ENCODE data around the gene ZNF618.

Gene ZNF618

GRCh38 chr9:113954591-113954990, 78.5 kb downstream of the ZNF618 start:
- no peak for DNase-seq (ENCODE audit: insufficient read length, low spot score)
- FAIRE-seq = no peak

- no peak for FAIRE-seq
- peak; percentile 19 for DNase-seq (ENCODE audit: insufficient read length, low spot score)
These were observed 79.1 kb downstream of the ZNF618 start for GRCh38 chr9:113955076-113955752.

- FAIRE-seq (no peak), DNase-seq (ENCODE audit: insufficient read length, low spot score) (no peak)
These were observed 80.8 kb downstream of the ZNF618 start for GRCh38 chr9:113956901-113957300.

GRCh38 chr9:113957351-113957750, 81.2 kb downstream of the ZNF618 start:
- no peak for FAIRE-seq
- DNase-seq (ENCODE audit: insufficient read length, low spot score) = peak; percentile 20

GRCh38 chr9:113957821-113958341, 81.8 kb downstream of the ZNF618 start:
- DNase-seq (ENCODE audit: insufficient read length, low spot score) (peak; percentile 75), FAIRE-seq (peak; percentile 20)

GRCh38 chr9:113958556-113958955, 82.4 kb downstream of the ZNF618 start:
- DNase-seq (ENCODE audit: insufficient read length, low spot score) (no peak), FAIRE-seq (no peak)

GRCh38 chr9:113960768-113961167, 84.7 kb downstream of the ZNF618 start:
- no peak for DNase-seq (ENCODE audit: insufficient read length, low spot score)
- no peak for FAIRE-seq

GRCh38 chr9:113962396-113962795, 86.3 kb downstream of the ZNF618 start:
- FAIRE-seq (no peak), DNase-seq (ENCODE audit: insufficient read length, low spot score) (no peak)

- no peak for FAIRE-seq
These were observed 87.0 kb downstream of the ZNF618 start for GRCh38 chr9:113963017-113963620.

GRCh38 chr9:113963696-113964494, 87.8 kb downstream of the ZNF618 start:
- no peak for FAIRE-seq
- DNase-seq (ENCODE audit: insufficient read length, low spot score) = peak; percentile 10

More at GRCh38 chr9:113963017-113963620, 87.0 kb downstream of the ZNF618 start:
- DNase-seq (ENCODE audit: insufficient read length, low spot score) = peak; percentile 24

- FAIRE-seq = no peak
- DNase-seq (ENCODE audit: insufficient read length, low spot score) = peak; percentile 21
These were observed 88.5 kb downstream of the ZNF618 start for GRCh38 chr9:113964495-113965170.

GRCh38 chr9:113966394-113966793, 90.3 kb downstream of the ZNF618 start:
- no peak for FAIRE-seq

GRCh38 chr9:113967380-113967779, 91.3 kb downstream of the ZNF618 start:
- no peak for FAIRE-seq
- no peak for DNase-seq (ENCODE audit: insufficient read length, low spot score)

More at GRCh38 chr9:113966394-113966793, 90.3 kb downstream of the ZNF618 start:
- DNase-seq (ENCODE audit: insufficient read length, low spot score) = no peak

GRCh38 chr9:113969343-113969742, 93.2 kb downstream of the ZNF618 start:
- no peak for DNase-seq (ENCODE audit: insufficient read length, low spot score)
- FAIRE-seq = no peak

- DNase-seq (ENCODE audit: insufficient read length, low spot score) (no peak), FAIRE-seq (no peak)
These were observed 97.1 kb downstream of the ZNF618 start for GRCh38 chr9:113973226-113973625.

GRCh38 chr9:113973963-113974413, 97.9 kb downstream of the ZNF618 start:
- FAIRE-seq (no peak), DNase-seq (ENCODE audit: insufficient read length, low spot score) (peak; percentile 34)

- DNase-seq (ENCODE audit: insufficient read length, low spot score) (no peak), FAIRE-seq (no peak)
These were observed 100.8 kb downstream of the ZNF618 start for GRCh38 chr9:113976915-113977314.

- DNase-seq (ENCODE audit: insufficient read length, low spot score) = no peak
- no peak for FAIRE-seq
These were observed 102.7 kb downstream of the ZNF618 start for GRCh38 chr9:113978725-113979342.

GRCh38 chr9:113979343-113980127, 103.4 kb downstream of the ZNF618 start:
- no peak for FAIRE-seq

More at GRCh38 chr9:113979343-113980127, 103.4 kb downstream of the ZNF618 start:
- no peak for DNase-seq (ENCODE audit: insufficient read length, low spot score)

All from HTR-8/SVneo (cell line).